ENCODE measurements around the gene MLPH. TPM values are rescaled to one million over a fixed set of nuclear protein-coding genes. Genes with fewer than 3 reads are reported as not detected.

MLPH gene
- total and polyA plus RNA-seq, 12 donors: 9.7 to 60.0 (median 40.8) TPM

DNA sequence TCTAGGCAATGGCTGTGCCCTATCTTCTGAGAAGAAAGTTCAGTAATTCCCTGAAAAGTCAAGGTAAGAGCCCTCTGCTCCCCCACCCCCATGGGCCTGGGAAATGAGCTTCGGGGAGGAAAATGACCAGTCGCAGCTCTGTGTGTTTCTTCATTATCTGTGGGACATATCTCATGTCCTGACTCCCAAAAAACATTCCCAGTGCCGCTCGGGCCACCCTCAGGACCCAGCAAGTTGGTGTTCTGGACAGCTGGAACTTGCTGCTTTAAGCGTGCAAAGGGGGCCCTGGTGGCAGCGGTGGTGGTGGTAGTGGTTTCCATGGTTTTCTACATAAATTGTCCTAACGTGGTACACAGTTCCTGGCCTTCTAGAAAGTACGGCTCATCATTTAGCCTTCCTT lies 62.2 kb downstream of the MLPH start:
- no peak overlapping the region for H3K4me3 ChIP-seq
- ATAC-seq: no peak
- no peak overlapping the region for H3K27ac ChIP-seq
- no peaks in the 10 kb centered on the region for H3K27me3 ChIP-seq
- WGBS, 2 donors: 90 to 91% methylated on average over 8 of the region's 8 CpGs
- H3K4me1 ChIP-seq: peaks cover 0 to 3% (median 0%) of the 10 kb centered on the region in 9 donors
- H3K36me3 ChIP-seq: peaks cover 0 to 37% (median 0%) of the 10 kb centered on the region in 9 donors
- DNase-seq: no peak
- TF ChIP-seq CTCF (IDR thresholded peaks at IDR 0.05): no peak
- H3K9me3 ChIP-seq: no peaks in the 10 kb centered on the region
- intact Hi-C loops (cut with DNase I): no loop called here

DNA sequence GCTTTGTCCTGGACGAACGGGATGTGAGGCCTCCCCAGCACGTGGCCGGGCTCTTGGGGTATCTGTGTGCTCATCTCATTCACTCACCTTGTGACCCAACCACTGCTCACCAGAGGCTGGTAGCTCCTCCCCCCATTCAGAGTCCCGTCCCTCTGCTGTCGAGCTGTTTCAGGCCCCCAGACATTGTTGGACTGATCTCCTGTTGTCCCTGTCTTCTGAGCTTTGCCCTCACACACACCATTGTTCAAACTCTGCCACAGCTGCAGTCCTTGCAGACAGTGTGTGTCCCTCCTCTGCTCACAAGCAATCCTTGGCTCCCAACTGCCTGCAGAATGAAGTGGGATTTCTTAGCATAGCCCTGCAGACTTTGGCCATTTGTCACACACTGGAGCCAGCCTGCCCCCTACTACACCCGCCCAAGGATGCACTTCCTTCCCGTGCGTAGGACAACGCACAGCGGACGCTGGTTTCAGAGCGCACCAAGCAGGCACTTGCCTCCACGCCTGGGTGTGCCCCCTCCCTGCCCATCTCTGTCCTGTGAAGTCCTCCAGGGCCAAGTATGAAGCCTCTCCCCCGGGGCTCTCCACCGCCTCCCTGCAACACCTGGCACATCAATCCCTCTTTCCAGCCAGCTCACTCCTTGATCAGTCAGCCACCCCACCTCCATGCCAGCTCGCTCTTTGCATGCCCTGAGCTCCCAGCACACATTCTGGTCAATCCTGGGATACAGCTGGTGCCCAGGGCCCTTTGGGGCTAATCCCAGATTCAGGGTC lies 62.8 kb downstream of the MLPH start:
- Histone ChIP-seq H3K4me3 (no peak overlapping the region), H3K27ac (no peak overlapping the region), H3K27me3 (no peaks in the 10 kb centered on the region), H3K36me3 (peaks cover 0 to 42% (median 0%) of the 10 kb centered on the region in 9 donors), H3K9me3 (peaks cover 0 to 4% (median 0%) of the 10 kb centered on the region in 11 donors), H3K4me1 (peaks cover 0 to 3% (median 0%) of the 10 kb centered on the region in 9 donors)
- intact Hi-C loops (cut with DNase I): no loop called here
- 74 to 78% methylated on average over 17 of the region's 17 CpGs for WGBS, 2 donors
- DNase-seq (no peak), ATAC-seq (peak in 1 of 8 donors; percentile 8)
- TF ChIP-seq CTCF (IDR thresholded peaks at IDR 0.05): no peak

DNA sequence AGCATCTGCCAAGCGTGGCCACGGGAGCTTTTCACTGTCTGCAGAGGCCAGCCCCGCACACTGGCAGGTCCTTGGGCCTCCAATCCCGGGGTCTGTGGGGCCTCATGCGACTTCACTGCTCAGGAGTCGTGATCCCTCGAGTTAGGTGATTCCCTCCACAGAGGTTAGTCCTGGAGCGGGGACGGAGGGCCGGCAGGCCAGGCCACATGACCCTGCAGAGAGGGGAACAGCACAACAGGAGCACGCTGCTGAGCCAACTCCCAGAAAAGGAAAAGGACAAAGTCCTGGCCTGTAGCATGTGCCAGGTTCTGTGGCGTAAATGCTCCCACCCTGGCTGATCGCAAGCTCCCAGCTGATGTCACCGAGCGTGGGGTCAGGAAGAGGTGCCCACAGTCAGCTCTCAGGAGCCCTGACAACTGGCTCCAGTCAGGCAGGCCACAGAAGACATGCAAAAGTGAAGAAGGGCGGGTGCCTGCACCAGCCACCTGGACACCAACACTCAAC lies 64.1 kb downstream of the MLPH start:
- Histone ChIP-seq H3K9me3 (peaks cover 0 to 17% (median 11%) of the 10 kb centered on the region in 11 donors), H3K27ac (no peak overlapping the region), H3K36me3 (peaks cover 0 to 41% (median 0%) of the 10 kb centered on the region in 9 donors), H3K4me3 (no peak overlapping the region), H3K4me1 (peaks cover 0 to 3% (median 0%) of the 10 kb centered on the region in 9 donors), H3K27me3 (no peaks in the 10 kb centered on the region)
- TF ChIP-seq CTCF (IDR thresholded peaks at IDR 0.05): no peak
- intact Hi-C loops (cut with DNase I): no loop called here
- DNase-seq (no peak), ATAC-seq (peak in 3 of 8 donors; percentile 26 to 40 (median 34))
- WGBS, 2 donors: 90 to 92% methylated on average over 16 of the region's 16 CpGs

GRCh38 chr2:237552908-237553307 lies 65.9 kb downstream of the MLPH start:
- intact Hi-C loops (cut with DNase I): no loop called here
- peaks cover 0 to 21% (median 11%) of the 10 kb centered on the region in 11 donors for H3K9me3 ChIP-seq
- TF ChIP-seq CTCF (IDR thresholded peaks at IDR 0.05): no peak
- no peak overlapping the region for H3K4me3 ChIP-seq
- peaks cover 0 to 3% (median 0%) of the 10 kb centered on the region in 9 donors for H3K4me1 ChIP-seq
- DNase-seq (no peak), ATAC-seq (no peak)
- H3K36me3 ChIP-seq: peaks cover 0 to 31% (median 0%) of the 10 kb centered on the region in 9 donors
- WGBS, 2 donors: 75 to 95% methylated on average over 6 of the region's 6 CpGs
- no peak overlapping the region for H3K27ac ChIP-seq
- no peaks in the 10 kb centered on the region for H3K27me3 ChIP-seq

Measured in heart right ventricle (tissue), 16 donors.